DOHH2 (cell line): ENCODE measurements around the gene ZNF622.

Source experiments
- H3F3A ChIP-seq: fragments of 200-600 bp; sonication (generic), shearing (Covaris generic); 2 replicates; pipeline ENCODE4 v1.6.0; 2016; ENCODE audit warnings: antibody characterized with exemption, mild to moderate bottlenecking; ENCODE audit not compliant: control insufficient read depth, insufficient read depth
- H3K27ac ChIP-seq: fragments of 200-600 bp; sonication (generic); 2 replicates; pipeline ENCODE4 v1.5.1; 2014; ENCODE audit warnings: low read depth, mild to moderate bottlenecking, low read length, moderate library complexity
- H3K27me3 ChIP-seq: fragments of 200-600 bp; sonication (generic); 2 replicates; pipeline ENCODE4 v1.6.1; 2014; ENCODE audit warnings: mild to moderate bottlenecking, low read length, mixed read lengths; ENCODE audit not compliant: control insufficient read depth
- H3K36me3 ChIP-seq: fragments of 200-600 bp; sonication (generic); 2 replicates; pipeline ENCODE4 v1.6.1; 2014; ENCODE audit warnings: mild to moderate bottlenecking, low read length, moderate library complexity, mixed read lengths; ENCODE audit not compliant: control insufficient read depth
- H3K4me1 ChIP-seq: fragments of 200-600 bp; sonication (generic); 2 replicates; pipeline ENCODE4 v1.6.1; 2014; ENCODE audit warnings: mild to moderate bottlenecking, low read length, mixed read lengths; ENCODE audit not compliant: control insufficient read depth
- H3K4me2 ChIP-seq: fragments of 200-600 bp; sonication (generic); 2 replicates; pipeline ENCODE4 v1.6.0; 2014; ENCODE audit warnings: mild to moderate bottlenecking, low read length, moderate library complexity
- H3K4me3 ChIP-seq: fragments of 200-600 bp; sonication (generic); 2 replicates; pipeline ENCODE4 v1.5.1; 2014; ENCODE audit warnings: mild to moderate bottlenecking, low read length, mixed read lengths
- H3K79me2 ChIP-seq: fragments of 200-600 bp; sonication (generic); 2 replicates; pipeline ENCODE4 v1.6.1; 2014; ENCODE audit warnings: mild to moderate bottlenecking, low read length, mixed read lengths; ENCODE audit not compliant: control insufficient read depth
- H3K9me2 ChIP-seq: fragments of 200-600 bp; sonication (generic); replicated peaks from 2 replicates; pipeline ENCODE4 v1.6.1; 2014; ENCODE audit warnings: mild to moderate bottlenecking, low read length, mixed read lengths; ENCODE audit not compliant: control insufficient read depth
- H3K9me3 ChIP-seq: fragments of 200-600 bp; sonication (generic); 2 replicates; pipeline ENCODE4 v1.6.1; 2014; ENCODE audit warnings: antibody characterized with exemption, low read length, mixed read lengths; ENCODE audit not compliant: control insufficient read depth, insufficient read depth
- H4K20me1 ChIP-seq: fragments of 200-600 bp; sonication (generic); 2 replicates; pipeline ENCODE4 v1.6.0; 2014; ENCODE audit warnings: low read depth, mild to moderate bottlenecking, antibody characterized with exemption, low read length, moderate library complexity; ENCODE audit not compliant: control insufficient read depth, insufficient read depth
- CTCF ChIP-seq: fragments of 200-600 bp; sonication (generic); IDR thresholded peaks from one replicate; pipeline ENCODE4 v1.5.1; 2014; ENCODE audit warnings: antibody characterized with exemption, mild to moderate bottlenecking, low read depth, low read length; ENCODE audit not compliant: poor library complexity, severe bottlenecking
- EZH2phosphoT487 ChIP-seq: fragments of 200-600 bp; sonication (generic); IDR thresholded peaks from 2 replicates; pipeline ENCODE4 v1.6.1; 2017; ENCODE audit warnings: borderline replicate concordance, mild to moderate bottlenecking, antibody characterized with exemption, low read length, moderate library complexity, mixed read lengths

Gene ZNF622

DNA sequence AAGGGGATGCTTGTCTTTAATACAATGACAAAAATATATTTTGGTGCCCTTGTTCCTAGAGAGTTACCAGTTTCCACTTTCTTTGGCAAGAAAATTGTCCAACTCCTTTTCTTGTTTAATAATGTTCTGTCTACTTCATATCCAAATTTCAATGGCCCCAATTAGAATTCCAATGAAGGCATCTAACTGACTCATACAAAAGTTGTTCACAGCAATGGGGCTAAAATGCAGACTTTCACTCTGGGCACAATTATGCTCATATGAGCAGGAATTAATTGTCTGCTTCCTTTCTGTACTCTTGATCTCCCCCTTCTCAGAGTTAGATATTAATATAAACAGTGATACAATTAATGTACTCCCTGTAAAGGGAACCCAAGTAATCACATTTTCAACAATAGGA, 42.1 kb upstream of the ZNF622 start:
- no peaks in the 10 kb centered on the region for H4K20me1 ChIP-seq
- H3K4me1 ChIP-seq = no peaks in the 10 kb centered on the region
- no peak overlapping the region for H3K4me2 ChIP-seq
- no peak overlapping the region for H3K27ac ChIP-seq
- H3F3A ChIP-seq = no peaks in the 10 kb centered on the region
- TF ChIP-seq EZH2phosphoT487 (no peak), CTCF (no peak)
- no peaks in the 10 kb centered on the region for H3K36me3 ChIP-seq
- H3K79me2 ChIP-seq = no peaks in the 10 kb centered on the region
- no peak overlapping the region for H3K4me3 ChIP-seq
- no peaks in the 10 kb centered on the region for H3K27me3 ChIP-seq
- no peaks in the 10 kb centered on the region for H3K9me2 ChIP-seq
- H3K9me3 ChIP-seq = no peaks in the 10 kb centered on the region

DNA sequence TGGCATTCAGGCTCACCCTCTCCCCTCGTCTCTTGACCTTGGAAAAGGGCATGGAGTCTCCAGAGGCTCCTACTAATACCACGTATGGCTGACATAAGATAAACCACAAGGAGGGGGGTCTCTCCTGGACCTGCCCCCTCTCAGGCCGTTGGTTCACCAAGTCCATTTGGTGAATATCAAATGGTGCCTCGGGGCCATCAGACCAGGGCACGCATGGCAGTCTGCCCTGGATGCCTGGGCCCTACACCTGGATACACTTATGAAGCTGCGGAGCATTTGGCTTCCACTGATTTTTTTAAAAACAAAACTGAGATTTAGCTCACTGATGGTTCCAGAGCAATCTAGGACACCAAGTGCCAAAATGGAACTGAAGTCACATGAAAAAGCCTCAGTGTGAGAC, 40.3 kb upstream of the ZNF622 start:
- Histone ChIP-seq H3K9me2 (no peaks in the 10 kb centered on the region), H4K20me1 (no peaks in the 10 kb centered on the region), H3K4me2 (no peak overlapping the region), H3K4me3 (no peak overlapping the region), H3K9me3 (no peaks in the 10 kb centered on the region), H3K27ac (no peak overlapping the region), H3K27me3 (no peaks in the 10 kb centered on the region), H3K36me3 (no peaks in the 10 kb centered on the region), H3K4me1 (no peaks in the 10 kb centered on the region), H3F3A (no peaks in the 10 kb centered on the region), H3K79me2 (no peaks in the 10 kb centered on the region)
- no peak for TF ChIP-seq EZH2phosphoT487
- no peak for TF ChIP-seq CTCF

DNA sequence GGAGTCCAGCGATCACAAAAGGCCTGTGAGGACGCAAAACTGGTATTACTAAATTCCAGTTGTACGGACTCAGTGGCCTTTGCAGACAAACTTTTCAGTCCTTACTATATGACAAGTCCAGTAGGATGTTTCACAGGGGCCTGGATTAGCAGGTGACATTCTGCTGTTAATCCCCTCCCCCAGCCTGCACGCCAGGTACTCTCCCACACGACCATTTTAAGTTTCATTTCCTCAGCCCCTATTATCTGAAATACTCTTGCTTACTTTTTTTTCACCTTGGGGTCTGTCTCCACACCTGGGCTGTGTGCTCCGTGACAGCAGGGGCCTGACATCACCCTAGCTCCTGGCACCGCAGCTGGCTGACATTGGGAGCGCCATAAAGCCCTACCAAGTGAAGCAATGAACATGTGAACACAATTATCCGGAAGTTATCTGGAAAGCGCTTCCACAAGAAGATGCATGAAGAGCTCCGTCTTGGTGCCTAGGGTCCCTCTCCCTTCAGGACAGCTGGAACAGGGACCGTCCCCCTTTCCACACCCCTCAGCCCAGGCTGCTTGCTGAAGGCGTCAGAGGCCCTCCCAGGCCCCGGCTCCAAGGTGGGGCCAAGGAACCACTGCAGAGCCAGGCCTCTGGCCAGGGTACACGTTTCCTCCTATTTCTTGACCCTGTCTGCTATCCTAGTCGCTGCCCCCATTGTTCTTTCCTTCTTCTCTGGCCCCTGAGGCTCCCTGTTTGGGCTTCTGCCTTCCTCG, 39.7 kb upstream of the ZNF622 start:
- Histone ChIP-seq H3K27ac (no peak overlapping the region), H3F3A (no peaks in the 10 kb centered on the region), H3K9me3 (no peaks in the 10 kb centered on the region), H3K27me3 (no peaks in the 10 kb centered on the region), H3K36me3 (no peaks in the 10 kb centered on the region), H3K4me2 (no peak overlapping the region), H3K4me1 (no peaks in the 10 kb centered on the region), H3K4me3 (no peak overlapping the region), H3K9me2 (no peaks in the 10 kb centered on the region), H3K79me2 (no peaks in the 10 kb centered on the region), H4K20me1 (no peaks in the 10 kb centered on the region)
- TF ChIP-seq EZH2phosphoT487 (no peak), CTCF (no peak)
